Stimulated activated CD8-positive, alpha-beta memory T cell treated with anti-CD3 and anti-CD28 coated beads, Interleukin-2, amount 100 ng/mL, for 48 hours (primary cell): ENCODE measurements around the gene ARHGAP33.
"Not testable (repeated sequence)": the region's sequence is repeated elsewhere in the genome, so short reads cannot be mapped to it uniquely, and the experiment has no call there.

Experiments used
- DNase-seq, 2 donors: peaks; one replicate each; pipeline ENCODE4 v3.0.0-alpha.2; 2020; ENCODE audit warnings: low read depth in 2 of 2

The ARHGAP33 gene

DNA sequence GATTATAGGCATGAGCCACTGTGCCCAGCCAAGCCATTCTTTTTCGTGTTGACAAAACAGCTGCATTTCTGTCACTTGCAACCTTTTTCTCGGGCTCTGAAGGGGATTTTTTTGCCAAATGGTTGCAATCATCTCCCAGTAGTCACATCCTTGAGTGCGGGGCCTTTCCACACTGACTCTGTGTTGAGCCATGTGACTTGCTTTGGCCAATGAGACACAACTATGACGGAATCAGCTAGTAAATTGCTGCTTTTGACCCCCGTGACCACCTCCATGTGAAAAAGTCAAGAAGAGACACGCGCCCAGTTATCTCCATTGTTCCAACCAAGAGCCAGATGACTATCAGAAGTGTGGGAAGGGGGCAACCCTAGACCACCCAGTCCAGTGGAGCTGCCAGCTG is 58.6 kb downstream of the ARHGAP33 start:
- no peak for DNase-seq

DNA sequence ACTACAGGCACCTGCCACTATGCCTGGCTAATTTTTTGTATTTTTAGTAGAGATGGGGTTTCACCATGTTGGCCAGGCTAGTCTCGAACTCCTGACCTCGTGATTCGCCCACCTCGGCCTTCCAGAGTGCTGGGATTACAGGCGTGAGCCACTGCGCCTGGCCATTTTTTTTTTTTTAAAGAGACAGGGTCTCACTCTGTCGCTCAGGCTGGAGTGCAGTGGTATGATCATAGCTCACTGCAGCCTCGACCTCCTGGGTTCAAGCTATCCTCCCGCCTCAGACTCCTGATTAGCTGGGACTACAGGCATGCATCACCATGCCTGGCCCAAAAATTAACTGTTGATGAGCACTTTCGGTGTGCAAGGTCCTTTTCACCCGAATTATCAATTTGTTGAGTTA is 60.7 kb downstream of the ARHGAP33 start:
- DNase-seq, result not testable (repeated sequence)
